HG03469 (cell line): ENCODE data around the gene STARD9.
"Not testable (repeated sequence)": the region's sequence is repeated elsewhere in the genome, so short reads cannot be mapped to it uniquely, and the experiment has no call there.

Source experiments
- ATAC-seq: cut with Tn5 transposase; IDR thresholded peaks from one replicate; pipeline ENCODE4 v1.9.1; 2021; ENCODE audit warnings: mild to moderate bottlenecking, moderate library complexity, moderate number of reproducible peaks; ENCODE audit not compliant: unreplicated experiment

Gene STARD9

DNA sequence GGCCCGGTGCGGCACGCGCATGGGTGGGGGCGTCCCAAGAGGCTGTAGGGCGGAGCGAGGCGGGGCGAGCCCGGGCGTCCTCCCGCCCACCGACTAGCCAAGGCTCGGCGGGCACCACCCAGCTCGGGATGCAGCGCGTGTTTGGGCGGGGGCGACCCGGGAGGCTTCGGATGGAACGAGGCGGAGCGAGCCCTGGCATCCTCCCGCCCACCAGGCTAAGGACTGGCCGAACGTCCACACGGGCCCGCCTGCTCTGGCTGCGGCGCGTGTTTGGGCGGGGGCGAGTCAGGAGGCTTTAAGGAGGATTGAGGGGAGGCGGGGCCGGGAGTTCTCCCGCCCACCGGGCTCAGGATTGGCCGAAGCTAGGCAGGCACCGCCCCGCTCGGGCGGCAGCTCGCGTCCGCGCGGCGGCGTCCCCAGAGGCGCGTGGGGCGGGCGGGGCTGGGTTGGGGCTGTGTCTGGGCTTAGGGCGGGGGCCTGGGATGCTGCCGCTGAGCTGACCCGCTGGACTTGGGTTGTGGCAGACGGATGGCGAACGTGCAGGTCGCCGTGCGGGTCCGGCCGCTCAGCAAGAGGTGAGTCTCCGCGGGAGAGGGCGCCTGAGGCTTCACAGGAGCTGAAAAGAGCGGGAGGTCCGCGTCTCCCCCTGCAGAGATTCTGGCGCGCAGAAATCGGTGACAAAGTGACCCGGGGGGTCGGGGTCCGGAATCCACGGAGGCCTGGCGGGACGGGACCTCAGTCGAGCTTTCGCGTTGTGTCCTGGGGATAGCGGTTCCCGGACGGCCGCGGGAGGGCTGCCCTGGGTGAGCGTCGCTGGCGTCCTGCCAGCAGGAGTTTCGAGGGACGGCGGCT, at the start of gene STARD9:
Gene STARD9 (plus strand): TSS at position 419 of the 852 bp plus-strand sequence. CDS start 110 bp downstream, at position 529.
- ATAC-seq = peak; percentile 77

DNA sequence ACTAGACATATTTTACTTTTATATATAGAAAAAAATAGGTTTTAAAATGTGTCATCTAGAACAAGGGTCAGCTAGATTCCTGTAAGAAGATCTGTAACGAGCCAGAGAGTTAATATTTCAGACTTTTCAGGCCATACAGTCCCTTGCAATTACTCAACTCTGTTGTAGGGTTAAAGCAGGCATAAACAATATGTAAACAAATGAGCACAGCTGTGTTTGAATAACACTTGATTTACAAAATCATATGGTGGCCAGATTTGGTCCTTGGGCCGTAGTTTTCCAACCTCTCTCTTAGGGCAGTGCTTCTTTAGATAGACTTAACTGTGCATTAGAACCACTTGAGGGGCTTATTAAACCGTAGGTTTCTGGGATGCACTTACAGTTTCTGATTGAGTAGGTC, 46.4 kb upstream of the STARD9 start:
- ATAC-seq = no peak

GRCh38 chr15:42533246-42533645, 42.2 kb upstream of the STARD9 start:
- ATAC-seq = no peak

GRCh38 chr15:42544853-42545629, 30.4 kb upstream of the STARD9 start:
- no peak for ATAC-seq

GRCh38 chr15:42547918-42548248, 27.5 kb upstream of the STARD9 start:
- no peak for ATAC-seq

GRCh38 chr15:42548249-42549031, 27.0 kb upstream of the STARD9 start, which contains the start of the genes HAUS2 and LRRC57:
TSS of gene HAUS2 (plus strand) at chr15:42548838. CDS start at chr15:42548873, 35 bp downstream.
TSS of gene LRRC57 (minus strand) at chr15:42548793. CDS start at chr15:42548434, 359 bp downstream.
- no peak for ATAC-seq

DNA sequence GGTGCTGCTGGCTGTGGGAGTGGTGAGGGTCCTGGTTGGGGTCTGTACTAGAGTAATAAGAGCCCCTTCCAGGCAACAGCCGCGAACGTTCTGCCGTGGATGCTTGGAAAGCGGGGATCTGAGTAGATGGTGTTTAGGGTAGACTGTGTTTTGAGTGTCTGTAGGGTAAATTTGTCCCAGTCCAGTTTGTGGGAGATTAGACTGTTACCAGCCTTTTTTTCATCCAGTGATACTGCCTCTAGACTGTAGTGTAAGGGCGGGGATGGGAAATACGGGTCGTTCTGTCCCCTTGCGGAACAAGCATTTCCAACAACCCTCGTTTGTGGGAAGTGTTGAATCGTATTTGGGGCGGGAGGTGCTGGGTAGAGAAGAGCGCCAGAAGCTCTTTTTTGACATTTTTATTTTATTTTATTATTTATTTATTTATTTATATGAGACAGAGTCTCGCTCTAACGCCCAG, 26.3 kb upstream of the STARD9 start:
- ATAC-seq = no peak

DNA sequence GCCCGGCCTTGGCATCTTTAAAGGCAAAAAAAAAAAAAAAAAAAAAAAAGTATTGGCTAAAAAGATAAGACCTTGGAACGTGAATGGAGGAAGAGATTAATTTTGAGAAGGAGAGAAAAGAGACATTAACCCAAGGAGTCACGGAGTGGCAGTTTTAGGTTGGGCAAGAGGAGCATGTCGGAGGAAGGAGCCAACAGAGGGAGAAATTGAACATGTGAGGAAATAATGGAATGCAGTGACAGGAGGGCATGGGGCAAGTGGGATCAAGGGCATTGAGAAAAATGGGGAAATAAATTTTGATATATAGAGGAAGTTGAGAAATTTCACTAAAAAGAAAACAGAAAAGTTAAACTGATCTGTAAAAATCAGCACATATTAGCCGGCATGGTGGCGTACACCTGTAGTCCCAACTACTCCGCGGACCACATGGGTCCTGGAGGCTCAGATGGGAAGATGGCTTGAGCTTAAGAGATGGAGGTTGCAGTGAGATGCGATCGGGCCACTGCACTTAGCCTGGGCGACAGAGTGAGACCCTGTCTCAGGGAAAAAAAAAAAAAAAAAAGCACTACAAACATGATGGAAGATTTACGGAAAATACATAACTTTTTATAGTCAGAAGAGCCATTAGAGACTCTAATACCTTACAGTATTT, 25.5 kb upstream of the STARD9 start:
- no peak for ATAC-seq

- no peak for ATAC-seq
Measured at GRCh38 chr15:42553554-42553953, 21.9 kb upstream of the STARD9 start.

- not testable (repeated sequence) for ATAC-seq
Measured at GRCh38 chr15:42556550-42557207, 18.7 kb upstream of the STARD9 start.

GRCh38 chr15:42558739-42559138, 16.7 kb upstream of the STARD9 start:
- no peak for ATAC-seq

GRCh38 chr15:42576040-42576594, 711 bp downstream of the STARD9 start:
- no peak for ATAC-seq

GRCh38 chr15:42576776-42577175, 1.4 kb downstream of the STARD9 start:
- ATAC-seq = no peak

- ATAC-seq = no peak
Measured at GRCh38 chr15:42577514-42578031, 2.2 kb downstream of the STARD9 start.

- ATAC-seq = no peak
Measured at GRCh38 chr15:42578984-42579537, 3.7 kb downstream of the STARD9 start.

DNA sequence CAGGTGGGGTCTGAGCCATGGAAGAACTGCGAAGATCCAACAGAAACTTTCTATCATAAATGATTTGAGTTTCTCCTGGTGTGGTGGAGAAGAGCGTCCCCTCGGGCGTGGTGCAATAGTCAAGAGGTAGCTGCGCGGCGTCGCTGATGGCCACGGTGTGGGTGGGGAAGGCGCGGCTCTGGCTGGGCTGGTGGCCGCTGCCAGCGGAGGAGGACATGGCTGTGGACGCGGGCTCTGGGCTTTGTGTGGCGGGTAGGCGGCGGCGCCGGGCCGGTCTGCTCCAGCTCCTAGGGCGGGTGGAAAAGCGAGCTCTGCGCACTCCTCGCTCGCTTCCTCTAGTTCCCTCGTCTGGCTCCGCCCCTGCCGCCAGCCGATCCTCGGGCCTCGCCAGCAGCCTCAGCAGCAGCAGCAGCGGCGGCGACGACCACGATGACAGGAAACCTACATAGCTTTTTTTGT, 5.9 kb downstream of the STARD9 start:
- ATAC-seq = no peak

GRCh38 chr15:42582569-42583375, 7.4 kb downstream of the STARD9 start:
- no peak for ATAC-seq
